Endothelial cell of umbilical vein (primary cell): ENCODE data around the gene KSR1. TPM values are rescaled to one million over a fixed set of nuclear protein-coding genes. Genes with fewer than 3 reads are reported as not detected.

Source experiments
- BruUV-seq: library from RNA; stranded (reverse); fragments of 400-500 nt; replicated peaks from 2 replicates; lab custom pipeline; 2021; lab: Mats Ljungman, UMichigan
- CTCF ChIA-PET: fragments of 300-600, 350-600 bp; sonication (Branson Sonifier 250); formaldehyde crosslinking; loops from one replicate; lab custom pipeline; 2021; ENCODE audit warnings: antibody characterized with exemption, inconsistent platforms; lab: Charles Lee
- POLR2A ChIA-PET: fragments of 300-600, 350-600 bp; sonication (Branson Sonifier 250); formaldehyde crosslinking; loops from one replicate; lab custom pipeline; 2021; ENCODE audit warnings: antibody characterized with exemption, inconsistent platforms; lab: Charles Lee
- DNase-seq: peaks from one replicate; pipeline ENCODE4 v3.0.0-alpha.2; 2011; ENCODE audit warnings: low read depth, low spot score
- FAIRE-seq: peaks from 2 replicates; lab custom pipeline; 2011; peaks lifted over from hg19 to GRCh38; lab: Jason Lieb, UNC
- H2AFZ ChIP-seq: 2 replicates; pipeline ENCODE4 v1.6.0; 2012; ENCODE audit warnings: low read depth, low read length, control low read depth, inconsistent platforms
- H3K27ac ChIP-seq: 2 replicates; pipeline ENCODE4 v1.5.1; 2011; ENCODE audit warnings: low read depth, mild to moderate bottlenecking, control low read depth, low read length, moderate library complexity; ENCODE audit not compliant: insufficient read depth
- H3K27me3 ChIP-seq, 2 experiments: 2 replicates each; pipeline versions ENCODE4 v1.6.0 to v1.6.1; 2011; ENCODE audit warnings: low read length in 2 of 2, mixed read lengths in 1 of 2; ENCODE audit not compliant: control insufficient read depth in 2 of 2, insufficient read depth in 2 of 2
- H3K36me3 ChIP-seq, 2 experiments: 2 replicates in 1 of 2; 3 replicates in 1 of 2; pipeline ENCODE4 v1.5.1; 2011; ENCODE audit warnings: low read length in 2 of 2, mild to moderate bottlenecking in 1 of 2, moderate library complexity in 1 of 2; ENCODE audit not compliant: control insufficient read depth in 2 of 2, insufficient read depth in 2 of 2; ENCODE audit errors: extremely low read depth in 1 of 2
- H3K4me1 ChIP-seq: 3 replicates; pipeline ENCODE4 v1.5.1; 2011; ENCODE audit warnings: mild to moderate bottlenecking, low read length; ENCODE audit not compliant: control insufficient read depth, insufficient read depth; ENCODE audit errors: extremely low read depth
- H3K4me2 ChIP-seq: 2 replicates; pipeline ENCODE4 v1.6.1; 2011; ENCODE audit warnings: low read length, control low read depth, mixed read lengths; ENCODE audit not compliant: insufficient read depth
- H3K4me3 ChIP-seq, 3 experiments: fragments of 200-600 bp in 1 of 3; sonication (generic), shearing (Covaris generic) in 1 of 3; replicated peaks in 1 of 3; 2 replicates each; pipeline ENCODE4 v1.5.1; 2011 to 2016; ENCODE audit warnings: control low read depth in 3 of 3, low read length in 3 of 3, mild to moderate bottlenecking in 2 of 3, inconsistent platforms in 1 of 3, low read depth in 1 of 3, moderate library complexity in 1 of 3; ENCODE audit not compliant: insufficient read depth in 1 of 3
- H3K79me2 ChIP-seq: 2 replicates; pipeline ENCODE4 v1.6.0; 2012; ENCODE audit warnings: low read length, inconsistent platforms; ENCODE audit not compliant: control insufficient read depth, insufficient read depth
- H3K9ac ChIP-seq: replicated peaks from 2 replicates; pipeline ENCODE3; 2011; ENCODE audit warnings: low read length, control low read depth; ENCODE audit not compliant: insufficient read depth; ENCODE audit errors: extremely low read depth
- H3K9me1 ChIP-seq: replicated peaks from 3 replicates; pipeline ENCODE4 v1.6.0; 2011; ENCODE audit warnings: mild to moderate bottlenecking, low read length; ENCODE audit not compliant: control insufficient read depth, insufficient read depth; ENCODE audit errors: extremely low read depth
- H3K9me3 ChIP-seq: replicated peaks from 2 replicates; pipeline ENCODE4 v1.5.1; 2012; ENCODE audit warnings: low read length, inconsistent platforms; ENCODE audit not compliant: control insufficient read depth, insufficient read depth
- H4K20me1 ChIP-seq: replicated peaks from 2 replicates; pipeline ENCODE3; 2011; ENCODE audit warnings: mild to moderate bottlenecking, low read length; ENCODE audit not compliant: control insufficient read depth, insufficient read depth; ENCODE audit errors: extremely low read depth
- CTCF ChIP-seq, 2 donors: IDR thresholded peaks; 1 replicate in 1 of 2; 2 replicates in 1 of 2; pipeline ENCODE4 v1.5.1; 2011; ENCODE audit warnings: low read length in 2 of 2, mild to moderate bottlenecking in 2 of 2, moderate library complexity in 2 of 2, control low read depth in 1 of 2, inconsistent platforms in 1 of 2, low read depth in 1 of 2; ENCODE audit not compliant: insufficient read depth in 1 of 2; ENCODE audit errors: extremely low read depth in 1 of 2
- EZH2 ChIP-seq: IDR thresholded peaks from 2 replicates; pipeline ENCODE4 v1.6.1; 2012; ENCODE audit warnings: borderline replicate concordance, low read depth, mild to moderate bottlenecking, moderate library complexity, low read length, inconsistent platforms; ENCODE audit not compliant: severe bottlenecking
- FOS ChIP-seq: IDR thresholded peaks from 2 replicates; pipeline ENCODE4 v1.6.1; 2011; ENCODE audit warnings: mild to moderate bottlenecking, low read length, moderate library complexity, borderline replicate concordance; ENCODE audit not compliant: insufficient read depth
- GATA2 ChIP-seq: IDR thresholded peaks from 2 replicates; pipeline ENCODE4 v1.7.0; 2011; ENCODE audit warnings: low read depth, mild to moderate bottlenecking, moderate library complexity, mixed read lengths, low read length; ENCODE audit not compliant: insufficient read length, insufficient read depth
- JUN ChIP-seq: IDR thresholded peaks from 2 replicates; pipeline ENCODE4 v1.6.1; 2011; ENCODE audit warnings: borderline replicate concordance, low read depth; ENCODE audit not compliant: insufficient read length, insufficient read depth
- MAX ChIP-seq: IDR thresholded peaks from 2 replicates; pipeline ENCODE4 v1.6.1; 2011; ENCODE audit not compliant: insufficient read depth, insufficient read length
- MYC ChIP-seq: IDR thresholded peaks from one replicate; pipeline ENCODE4 v1.6.1; 2011; ENCODE audit warnings: mild to moderate bottlenecking, low read depth, low read length
- POLR2A ChIP-seq: IDR thresholded peaks from 2 replicates; pipeline ENCODE4 v1.6.1; 2012; ENCODE audit warnings: low read depth, mild to moderate bottlenecking, control low read depth, low read length
- POLR2AphosphoS5 ChIP-seq: IDR thresholded peaks from 2 replicates; pipeline ENCODE4 v1.6.1; 2012; ENCODE audit warnings: low read depth, mild to moderate bottlenecking, control low read depth, low read length, moderate library complexity; ENCODE audit not compliant: insufficient read depth
- dilution Hi-C: fragments of 300-500 bp; cut with MboI; formaldehyde crosslinking; loops from one replicate; pipeline ENCODE4 v1.15.0; 2019; ENCODE audit warnings: low sequenced_read_pairs; ENCODE audit not compliant: extremely low pct_ligation_motif_present
- intact Hi-C: fragments of 100-400 bp; cut with micrococcal nuclease; formaldehyde crosslinking; loops from one replicate; pipeline ENCODE4 v1.10.0; 2022
- polyA plus RNA-seq, 4 experiments: library from polyadenylated mRNA; depleted of rRNA in 3 of 4; stranded (reverse) in 3 of 4; unstranded in 1 of 4; fragments of >200 nt; gene quantifications; 2 replicates each; pipeline versions ENCODE4 v1.2.1 to v1.2.3, GENCODE V29; 2011 to 2012; ENCODE audit warnings: missing spikeins in 1 of 4
- total RNA-seq: library from RNA; stranded (reverse); gene quantifications from 2 replicates; pipeline ENCODE4 v1.2.3, GENCODE V29; 2021

KSR1 gene
- total and polyA plus RNA-seq, 2 donors (not counting 3 experiments of a cell fraction or from before 2014, with no cell fraction given), result 35.4 to 80.2 TPM

DNA sequence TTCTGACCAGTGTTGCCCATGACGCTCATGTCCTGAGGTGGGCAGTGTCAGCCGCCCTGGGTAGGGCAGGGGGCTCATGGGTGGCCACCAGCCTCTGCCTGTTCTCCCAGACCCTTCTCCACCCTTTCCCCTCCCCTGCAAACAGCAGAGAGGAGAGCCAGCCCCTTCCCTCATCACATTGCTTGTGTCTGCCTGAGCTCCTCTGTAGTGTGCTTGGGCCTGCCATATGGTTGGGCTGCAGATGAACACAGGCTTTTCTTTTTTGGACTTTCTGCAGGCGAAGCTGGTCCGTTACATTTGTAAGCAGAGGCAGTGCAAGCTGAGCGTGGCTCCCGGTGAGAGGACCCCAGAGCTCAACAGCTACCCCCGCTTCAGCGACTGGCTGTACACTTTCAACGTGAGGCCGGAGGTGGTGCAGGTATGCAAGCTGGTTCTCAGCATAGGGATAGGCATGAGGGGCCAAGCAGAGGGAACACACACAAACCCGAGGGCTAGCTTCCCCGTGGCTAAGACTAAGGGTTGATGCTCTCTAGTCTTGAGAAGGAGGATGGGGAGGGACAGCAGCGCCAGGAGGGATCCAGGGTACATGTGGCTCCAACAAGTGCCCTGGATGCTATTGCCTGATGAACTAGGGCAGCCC lies 94.2 kb downstream of the KSR1 start:
- ChIA-PET POLR2A (no interaction called here), CTCF (interaction anchor here (0.7 to 3.2 kb wide), 9 partner anchors 10 to 196 kb away, joined by 3 to 13 read pairs (median 5); partner anchors contain the start of gene KSR1)
- no peaks in the 10 kb centered on the region for H3K9me1 ChIP-seq
- DNase-seq (no peak), FAIRE-seq (no peak)
- H3K4me1 ChIP-seq, result peaks cover 25% of the 10 kb centered on the region
- no peak overlapping the region for H2AFZ ChIP-seq
- H3K27ac ChIP-seq, result peak overlapping the region; percentile 18
- H3K9me3 ChIP-seq, result no peaks in the 10 kb centered on the region
- H3K4me2 ChIP-seq, result no peak overlapping the region
- no peaks in the 10 kb centered on the region for H4K20me1 ChIP-seq
- no peaks in the 10 kb centered on the region for H3K79me2 ChIP-seq
- no peaks in the 10 kb centered on the region for H3K36me3 ChIP-seq
- dilution Hi-C loops, result loop anchor here (25.0 kb wide), 1 partner anchor 113 kb away; no protein-coding TSS in a partner anchor
- intact Hi-C loops, result no loop called here
- H3K27me3 ChIP-seq, result no peaks in the 10 kb centered on the region
- H3K4me3 ChIP-seq, result no peak overlapping the region
- H3K9ac ChIP-seq, result no peak overlapping the region
- no TSS peak for BruUV-seq
- TF ChIP-seq MAX (no peak), CTCF (IDR thresholded peaks at IDR 0.05; ENCODE audit: extremely low read depth in 1 of 2, insufficient read depth in 1 of 2, low read depth in 1 of 2, low read length in 2 of 2) (no peak), POLR2A (no peak), EZH2 (no peak), MYC (no peak), JUN (no peak), FOS (no peak), POLR2AphosphoS5 (no peak), GATA2 (no peak)
